ENCODE measurements around the gene HBS1L.

HBS1L gene

DNA sequence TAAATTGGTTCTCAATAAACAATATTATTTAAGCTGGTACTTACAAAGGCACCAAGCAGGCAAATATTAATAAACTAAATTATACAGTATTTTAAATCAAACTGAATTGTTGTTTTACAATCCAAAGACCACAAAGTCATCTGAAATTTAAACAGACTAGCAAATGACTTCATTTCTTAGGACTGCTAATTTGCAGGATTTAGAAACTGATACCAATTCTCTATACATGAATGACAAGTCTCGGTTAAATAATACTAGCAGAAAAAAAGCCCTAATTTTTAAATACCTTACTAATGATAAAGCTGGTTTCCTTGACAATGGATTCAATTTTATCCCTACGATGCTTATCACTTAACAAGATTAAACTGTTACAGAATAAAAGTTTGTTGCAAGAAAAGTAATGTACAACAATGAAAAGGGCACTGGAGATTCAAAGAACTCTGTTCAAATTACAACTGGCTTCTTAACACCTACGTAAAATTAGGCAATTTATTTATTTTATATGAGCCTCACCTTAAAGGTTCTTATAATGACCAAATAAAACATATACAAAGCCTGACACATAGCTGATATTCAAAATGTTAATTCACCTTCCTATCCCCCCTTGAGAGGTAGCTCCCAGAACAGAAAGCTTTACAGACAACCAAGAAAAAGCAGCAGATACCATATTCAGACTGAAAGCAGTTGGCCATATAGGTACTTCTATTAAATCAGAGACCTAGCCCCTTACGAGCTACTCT lies 33.1 kb downstream of the HBS1L start:
- H2AFZ ChIP-seq (ENCODE audit: low read depth, low read length): no peak overlapping the region
- no peaks in the 10 kb centered on the region for H3K27me3 ChIP-seq (ENCODE audit: insufficient read depth, low read length)
- no peaks in the 10 kb centered on the region for H3K36me3 ChIP-seq (ENCODE audit: insufficient read depth, low read length)
- peaks cover 3% of the 10 kb centered on the region for H3K4me1 ChIP-seq (ENCODE audit: insufficient read depth, low read length)
- no peak overlapping the region for H3K4me3 ChIP-seq (ENCODE audit: low read length)
- H3K9me3 ChIP-seq (ENCODE audit: low read length): no peaks in the 10 kb centered on the region

DNA sequence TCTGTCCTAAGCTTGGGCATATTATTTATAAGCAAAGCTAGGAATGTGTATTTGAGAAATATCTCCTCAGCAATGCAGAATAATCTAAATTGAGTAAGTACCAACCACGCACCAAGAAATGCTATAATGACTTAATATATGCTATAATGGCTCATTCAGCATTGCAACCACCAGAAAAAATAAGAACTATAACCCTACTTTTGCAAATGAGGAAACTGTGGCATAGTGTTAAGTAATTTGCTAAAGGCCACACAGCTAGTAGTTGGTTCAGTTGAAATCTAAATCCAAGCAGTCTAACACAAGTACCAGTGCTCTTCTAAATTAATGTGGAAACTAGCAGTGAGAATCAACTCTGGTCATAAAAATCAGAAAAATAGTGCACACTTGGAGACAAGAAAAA lies 35.7 kb downstream of the HBS1L start:
- no peak overlapping the region for H3K4me3 ChIP-seq (ENCODE audit: low read length)
- no peaks in the 10 kb centered on the region for H3K4me1 ChIP-seq (ENCODE audit: insufficient read depth, low read length)
- no peak overlapping the region for H2AFZ ChIP-seq (ENCODE audit: low read depth, low read length)
- no peaks in the 10 kb centered on the region for H3K9me3 ChIP-seq (ENCODE audit: low read length)
- H3K27me3 ChIP-seq (ENCODE audit: insufficient read depth, low read length): no peaks in the 10 kb centered on the region
- no peaks in the 10 kb centered on the region for H3K36me3 ChIP-seq (ENCODE audit: insufficient read depth, low read length)

DNA sequence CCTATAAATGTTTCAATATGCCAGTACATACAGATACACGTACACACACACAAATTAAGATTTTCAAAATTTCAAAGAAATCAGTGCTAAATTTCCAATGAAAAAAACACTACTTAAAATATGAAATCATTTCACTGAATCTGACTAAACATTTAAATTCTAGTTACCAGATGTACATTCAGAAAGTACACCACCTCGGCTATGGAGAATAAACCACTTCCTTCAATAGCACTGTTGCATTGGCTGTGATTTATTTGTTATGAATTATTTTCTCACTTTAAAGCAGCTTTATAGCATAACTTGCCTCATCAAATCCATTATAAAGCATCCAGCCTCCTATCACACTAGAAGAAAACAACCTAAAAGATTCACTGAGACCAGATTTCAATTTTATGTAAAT lies 36.6 kb downstream of the HBS1L start:
- no peaks in the 10 kb centered on the region for H3K27me3 ChIP-seq (ENCODE audit: insufficient read depth, low read length)
- H3K4me1 ChIP-seq (ENCODE audit: insufficient read depth, low read length): no peaks in the 10 kb centered on the region
- H3K4me3 ChIP-seq (ENCODE audit: low read length): no peak overlapping the region
- H3K9me3 ChIP-seq (ENCODE audit: low read length): no peaks in the 10 kb centered on the region
- no peak overlapping the region for H2AFZ ChIP-seq (ENCODE audit: low read depth, low read length)
- H3K36me3 ChIP-seq (ENCODE audit: insufficient read depth, low read length): no peaks in the 10 kb centered on the region

DNA sequence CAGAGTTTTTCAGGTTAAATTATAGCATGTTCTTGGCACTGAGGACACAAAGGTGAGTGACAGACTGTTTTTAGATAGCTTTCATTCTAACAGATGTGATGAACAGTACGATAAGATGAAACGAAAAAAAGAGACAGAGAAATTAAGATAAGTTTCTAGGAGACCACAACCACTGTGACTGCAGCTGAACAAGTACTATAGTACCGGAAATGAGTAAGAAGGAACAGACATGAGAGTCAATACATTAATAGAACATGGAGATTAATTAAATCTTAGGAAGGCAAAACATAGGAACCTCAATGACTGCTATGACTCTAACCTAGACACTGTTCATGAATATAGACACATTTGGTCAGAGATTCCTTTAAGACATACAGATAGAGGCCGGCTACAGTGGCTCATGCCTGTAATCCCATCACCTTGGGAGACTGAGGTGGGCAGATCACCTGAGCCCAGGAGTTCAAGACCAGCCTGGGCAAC lies 40.2 kb downstream of the HBS1L start:
- no peaks in the 10 kb centered on the region for H3K27me3 ChIP-seq (ENCODE audit: insufficient read depth, low read length)
- no peak overlapping the region for H3K4me3 ChIP-seq (ENCODE audit: low read length)
- H3K4me1 ChIP-seq (ENCODE audit: insufficient read depth, low read length): no peaks in the 10 kb centered on the region
- H3K9me3 ChIP-seq (ENCODE audit: low read length): no peaks in the 10 kb centered on the region
- H2AFZ ChIP-seq (ENCODE audit: low read depth, low read length): no peak overlapping the region
- peaks cover 2% of the 10 kb centered on the region for H3K36me3 ChIP-seq (ENCODE audit: insufficient read depth, low read length)

DNA sequence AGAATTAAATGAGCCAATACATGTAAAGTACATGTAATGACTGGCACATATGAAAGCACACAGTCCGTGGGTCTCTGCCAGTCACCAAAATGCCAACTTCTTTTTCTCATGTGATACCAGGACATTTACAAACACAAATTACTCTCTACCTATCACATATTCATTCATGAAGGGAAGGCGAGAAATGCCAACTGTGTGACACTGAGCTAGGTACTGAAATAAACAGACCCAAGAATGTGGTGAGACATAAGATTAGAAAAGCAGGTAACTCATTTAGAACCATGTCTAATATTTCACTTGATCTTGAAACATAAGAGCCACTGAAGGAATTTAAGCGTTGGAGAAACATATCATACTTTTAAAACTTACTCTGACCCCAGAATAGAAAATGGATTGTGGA lies 41.4 kb downstream of the HBS1L start:
- H3K36me3 ChIP-seq (ENCODE audit: insufficient read depth, low read length): peaks cover 2% of the 10 kb centered on the region
- no peaks in the 10 kb centered on the region for H3K4me1 ChIP-seq (ENCODE audit: insufficient read depth, low read length)
- H3K27me3 ChIP-seq (ENCODE audit: insufficient read depth, low read length): no peaks in the 10 kb centered on the region
- H3K9me3 ChIP-seq (ENCODE audit: low read length): no peaks in the 10 kb centered on the region
- H3K4me3 ChIP-seq (ENCODE audit: low read length): no peak overlapping the region
- no peak overlapping the region for H2AFZ ChIP-seq (ENCODE audit: low read depth, low read length)

DNA sequence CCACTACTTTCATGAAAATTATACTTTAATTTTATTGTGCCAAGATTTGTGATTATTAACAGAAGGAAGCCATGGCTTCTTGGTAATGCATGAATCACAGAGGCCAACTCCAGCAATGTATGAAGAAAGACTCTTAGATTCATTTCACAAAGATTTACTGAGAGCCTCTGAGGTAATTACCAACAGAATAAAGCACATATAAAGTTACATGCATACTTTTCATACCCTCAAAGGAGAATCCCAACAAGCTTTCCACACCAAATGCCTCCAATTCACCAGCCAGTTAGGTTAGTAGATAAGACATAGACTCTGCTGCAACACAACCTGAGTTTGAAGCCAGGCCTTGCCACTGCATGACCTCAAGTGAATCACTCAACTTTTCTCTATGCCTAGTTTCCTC lies 41.9 kb downstream of the HBS1L start:
- Histone ChIP-seq H2AFZ (ENCODE audit: low read depth, low read length) (no peak overlapping the region), H3K36me3 (ENCODE audit: insufficient read depth, low read length) (peaks cover 2% of the 10 kb centered on the region), H3K9me3 (ENCODE audit: low read length) (no peaks in the 10 kb centered on the region), H3K4me3 (ENCODE audit: low read length) (no peak overlapping the region), H3K27me3 (ENCODE audit: insufficient read depth, low read length) (no peaks in the 10 kb centered on the region), H3K4me1 (ENCODE audit: insufficient read depth, low read length) (no peaks in the 10 kb centered on the region)

DNA sequence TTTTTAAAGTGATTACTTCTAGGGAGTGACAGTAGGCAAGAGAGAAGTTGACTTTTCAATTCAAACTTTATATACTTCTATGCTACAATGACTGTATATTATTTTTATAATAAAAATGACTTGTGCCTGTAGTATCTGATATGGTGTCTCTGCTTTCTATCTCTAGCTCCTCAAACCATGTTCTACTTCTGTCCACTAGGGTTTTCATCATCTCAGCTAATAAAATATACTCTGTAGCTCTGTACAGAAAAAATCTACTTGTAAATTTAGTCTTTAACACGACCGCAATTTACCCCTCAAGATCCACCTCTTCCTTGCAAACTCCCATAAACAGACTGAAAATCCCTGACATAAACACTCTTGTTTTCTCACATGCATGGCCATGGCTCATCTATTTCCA lies 42.3 kb downstream of the HBS1L start:
- H2AFZ ChIP-seq (ENCODE audit: low read depth, low read length): no peak overlapping the region
- H3K36me3 ChIP-seq (ENCODE audit: insufficient read depth, low read length): peaks cover 2% of the 10 kb centered on the region
- no peak overlapping the region for H3K4me3 ChIP-seq (ENCODE audit: low read length)
- H3K4me1 ChIP-seq (ENCODE audit: insufficient read depth, low read length): no peaks in the 10 kb centered on the region
- no peaks in the 10 kb centered on the region for H3K9me3 ChIP-seq (ENCODE audit: low read length)
- no peaks in the 10 kb centered on the region for H3K27me3 ChIP-seq (ENCODE audit: insufficient read depth, low read length)

DNA sequence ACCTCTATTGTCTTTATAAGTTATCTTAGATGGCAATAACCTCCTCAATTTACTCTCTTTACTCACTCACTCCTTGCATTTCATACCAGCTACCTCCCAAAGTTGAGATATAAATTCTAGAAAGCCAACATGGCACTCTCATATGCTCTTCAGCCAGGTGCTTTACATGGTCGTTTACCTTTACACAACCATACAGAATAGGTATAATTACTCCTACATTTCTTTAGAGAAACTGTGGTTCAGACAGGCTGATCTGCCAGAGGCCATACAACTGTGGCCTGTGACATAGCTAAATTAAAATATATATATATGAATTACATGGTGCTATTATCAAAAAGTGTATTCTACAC lies 45.7 kb downstream of the HBS1L start:
- Histone ChIP-seq H3K36me3 (ENCODE audit: insufficient read depth, low read length) (peaks cover 2% of the 10 kb centered on the region), H3K4me3 (ENCODE audit: low read length) (no peak overlapping the region), H3K27me3 (ENCODE audit: insufficient read depth, low read length) (no peaks in the 10 kb centered on the region), H2AFZ (ENCODE audit: low read depth, low read length) (no peak overlapping the region), H3K9me3 (ENCODE audit: low read length) (no peaks in the 10 kb centered on the region), H3K4me1 (ENCODE audit: insufficient read depth, low read length) (peaks cover 7% of the 10 kb centered on the region)

DNA sequence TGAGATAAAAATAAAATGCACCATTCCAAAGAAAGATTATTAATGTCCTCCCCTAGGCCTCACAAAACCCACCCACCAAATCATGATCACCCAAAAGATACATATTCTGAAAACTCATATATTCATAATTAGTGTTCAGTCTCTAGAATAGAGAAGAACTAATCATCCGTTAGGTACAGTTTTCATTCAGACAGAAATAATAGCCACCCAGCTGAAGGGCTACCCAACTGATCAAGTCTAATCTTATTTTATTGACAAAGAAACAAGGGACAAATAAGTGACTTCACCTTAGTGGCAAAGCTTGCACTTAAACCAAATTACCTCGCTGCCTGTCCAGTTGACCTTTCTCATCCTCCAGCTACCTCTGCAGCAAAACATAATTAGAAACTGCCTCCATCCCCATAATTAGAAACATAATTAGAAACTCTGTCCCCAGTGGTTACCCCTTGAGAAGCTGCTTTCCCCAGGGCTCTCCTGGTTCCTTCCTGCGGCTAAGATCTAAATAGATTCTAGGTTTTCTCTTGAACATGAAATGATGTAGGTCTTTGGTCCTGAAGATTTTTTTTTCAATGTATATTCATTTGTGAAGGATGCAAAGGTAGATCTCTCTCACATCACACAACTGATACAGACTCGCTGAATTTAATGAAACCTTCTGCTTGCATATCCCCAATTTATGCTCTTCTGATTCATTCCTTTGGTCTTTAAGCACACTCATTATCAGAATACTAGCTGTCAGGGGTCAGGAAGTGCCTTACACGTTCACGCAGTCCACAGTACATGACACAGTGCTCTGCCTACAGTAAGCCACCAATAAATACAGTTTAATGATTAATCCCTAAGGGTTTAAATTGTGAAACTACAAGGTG lies 46.3 kb downstream of the HBS1L start:
- Histone ChIP-seq H3K4me3 (ENCODE audit: low read length) (no peak overlapping the region), H3K36me3 (ENCODE audit: insufficient read depth, low read length) (peaks cover 2% of the 10 kb centered on the region), H3K27me3 (ENCODE audit: insufficient read depth, low read length) (no peaks in the 10 kb centered on the region), H2AFZ (ENCODE audit: low read depth, low read length) (no peak overlapping the region), H3K9me3 (ENCODE audit: low read length) (no peaks in the 10 kb centered on the region), H3K4me1 (ENCODE audit: insufficient read depth, low read length) (peaks cover 7% of the 10 kb centered on the region)

DNA sequence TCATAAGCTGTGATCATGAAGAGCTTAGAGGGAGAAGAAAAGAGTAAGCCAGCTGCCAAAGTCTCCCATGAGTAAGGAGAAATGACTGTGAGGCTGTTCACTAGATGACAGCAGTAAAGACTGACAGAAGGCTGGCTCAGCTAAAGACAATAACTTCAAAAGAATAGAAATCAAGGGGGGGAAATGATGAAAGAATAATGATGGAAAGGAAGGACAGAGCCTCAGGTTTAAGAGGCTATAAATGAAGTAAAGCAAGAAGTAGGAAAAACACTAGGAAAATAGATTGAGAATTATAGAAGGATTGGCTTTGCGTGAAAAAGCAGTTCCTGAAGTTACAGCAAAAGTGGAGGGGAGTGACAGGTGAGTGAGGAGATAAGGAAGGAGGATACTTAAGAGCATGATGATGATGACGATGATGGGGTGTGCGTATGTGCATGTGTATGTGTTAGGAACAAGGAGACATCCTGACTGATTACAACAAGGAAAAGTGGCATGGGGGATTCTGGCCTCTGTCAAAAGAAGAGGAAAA lies 48.2 kb downstream of the HBS1L start:
- H2AFZ ChIP-seq (ENCODE audit: low read depth, low read length): no peak overlapping the region

DNA sequence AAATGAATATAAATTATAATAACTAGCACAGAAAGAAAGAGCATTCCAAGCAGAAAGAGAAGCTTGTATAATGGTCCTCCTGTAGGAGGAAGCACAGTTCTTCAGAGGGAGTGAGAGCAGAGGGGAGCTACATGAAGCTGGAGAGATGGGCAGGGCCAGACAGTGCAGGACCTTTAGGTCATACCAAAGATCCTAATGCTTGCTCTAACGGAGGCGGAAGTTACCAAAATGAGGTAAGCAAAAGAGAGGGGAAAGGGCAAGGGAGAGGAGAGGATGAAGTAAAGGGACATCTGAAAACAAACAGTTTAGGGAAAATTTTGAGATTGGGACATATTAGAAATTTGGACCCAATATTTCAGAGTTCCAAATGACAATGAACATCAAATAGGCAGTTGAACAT lies 50.2 kb downstream of the HBS1L start:
- H3K4me1 ChIP-seq (ENCODE audit: insufficient read depth, low read length): peaks cover 7% of the 10 kb centered on the region
- no peaks in the 10 kb centered on the region for H3K9me3 ChIP-seq (ENCODE audit: low read length)
- no peak overlapping the region for H2AFZ ChIP-seq (ENCODE audit: low read depth, low read length)
- H3K36me3 ChIP-seq (ENCODE audit: insufficient read depth, low read length): no peaks in the 10 kb centered on the region
- H3K4me3 ChIP-seq (ENCODE audit: low read length): no peak overlapping the region
- H3K27me3 ChIP-seq (ENCODE audit: insufficient read depth, low read length): no peaks in the 10 kb centered on the region

More for the DNA sequence above, 48.2 kb downstream of the HBS1L start:
- Histone ChIP-seq H3K27me3 (ENCODE audit: insufficient read depth, low read length) (no peaks in the 10 kb centered on the region), H3K9me3 (ENCODE audit: low read length) (no peaks in the 10 kb centered on the region), H3K36me3 (ENCODE audit: insufficient read depth, low read length) (peaks cover 2% of the 10 kb centered on the region), H3K4me1 (ENCODE audit: insufficient read depth, low read length) (peaks cover 7% of the 10 kb centered on the region), H3K4me3 (ENCODE audit: low read length) (no peak overlapping the region)

DNA sequence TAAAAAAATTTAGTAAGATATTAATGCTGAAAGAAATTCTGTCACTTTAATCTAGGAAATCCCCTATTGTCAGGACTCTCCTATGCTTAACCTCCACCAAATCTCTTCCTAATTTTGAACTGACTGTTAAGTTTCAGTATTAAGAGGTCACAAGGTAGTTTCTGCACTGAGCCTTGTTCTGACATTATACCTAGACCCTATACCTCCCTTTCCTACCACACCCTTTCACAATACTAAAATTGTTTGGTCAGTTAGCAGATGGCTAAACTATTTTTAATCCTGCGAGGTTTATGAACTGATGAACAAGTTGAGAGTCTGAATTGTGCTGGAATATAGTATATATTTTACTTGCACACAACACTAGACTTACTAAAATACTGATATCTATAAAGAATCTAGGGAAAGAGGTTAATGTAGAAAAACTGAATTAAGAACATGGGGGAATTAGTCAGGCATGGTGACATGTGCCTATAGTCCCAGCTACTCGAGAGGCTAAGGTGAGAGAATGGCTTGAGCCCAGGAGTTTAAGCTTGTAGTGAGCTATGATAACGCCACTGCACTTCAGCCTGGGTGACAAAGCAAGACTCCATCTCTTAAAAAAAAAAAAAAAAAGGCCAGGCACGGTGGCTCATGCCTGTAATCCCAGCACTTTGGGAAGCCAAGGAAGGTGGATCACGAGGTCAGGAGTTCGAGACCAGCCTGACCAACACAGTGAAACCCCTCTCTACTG lies 51.5 kb downstream of the HBS1L start:
- no peak overlapping the region for H2AFZ ChIP-seq (ENCODE audit: low read depth, low read length)
- H3K4me1 ChIP-seq (ENCODE audit: insufficient read depth, low read length): peaks cover 7% of the 10 kb centered on the region
- H3K27me3 ChIP-seq (ENCODE audit: insufficient read depth, low read length): no peaks in the 10 kb centered on the region
- H3K4me3 ChIP-seq (ENCODE audit: low read length): no peak overlapping the region
- H3K9me3 ChIP-seq (ENCODE audit: low read length): no peaks in the 10 kb centered on the region
- no peaks in the 10 kb centered on the region for H3K36me3 ChIP-seq (ENCODE audit: insufficient read depth, low read length)

Measured in neuron (in vitro differentiated cells).